HG02840 (cell line): ENCODE measurements around the gene C5orf58.

Experiments used
- ATAC-seq: cut with Tn5 transposase; IDR thresholded peaks from one replicate; pipeline ENCODE4 v1.9.1; 2021; ENCODE audit warnings: mild to moderate bottlenecking, moderate library complexity, moderate number of reproducible peaks; ENCODE audit not compliant: unreplicated experiment, low FRiP score

C5orf58 gene

DNA sequence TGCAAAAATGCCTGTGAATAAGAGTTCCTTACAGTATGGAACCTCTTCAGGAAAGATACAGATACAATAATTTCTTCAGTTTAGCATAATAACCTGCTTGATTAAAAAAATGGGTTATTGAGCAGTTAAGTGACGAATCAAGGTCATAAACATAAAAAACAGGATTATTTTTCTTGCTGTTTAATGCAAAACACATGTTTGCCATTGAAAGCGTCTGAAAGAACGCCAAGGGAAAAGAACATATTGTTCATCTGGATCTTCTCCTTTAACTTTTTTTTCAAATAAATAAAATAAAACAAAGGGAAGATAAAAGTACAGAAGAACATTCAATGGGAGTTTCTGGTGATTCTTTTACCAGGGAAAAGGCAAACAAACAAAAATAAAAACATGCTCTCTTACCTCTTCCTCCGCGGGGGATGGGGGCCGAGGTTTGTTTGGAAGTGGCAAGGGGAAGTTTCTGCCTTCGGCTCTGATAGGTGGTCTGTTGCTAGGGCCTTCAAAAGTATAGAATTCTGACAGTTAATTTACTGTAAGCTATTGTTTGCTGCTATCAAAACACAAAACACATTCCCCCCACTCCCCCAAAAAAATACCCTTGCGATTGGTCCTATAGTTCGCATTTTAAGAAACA lies 20.1 kb downstream of the C5orf58 start:
- ATAC-seq: no peak

DNA sequence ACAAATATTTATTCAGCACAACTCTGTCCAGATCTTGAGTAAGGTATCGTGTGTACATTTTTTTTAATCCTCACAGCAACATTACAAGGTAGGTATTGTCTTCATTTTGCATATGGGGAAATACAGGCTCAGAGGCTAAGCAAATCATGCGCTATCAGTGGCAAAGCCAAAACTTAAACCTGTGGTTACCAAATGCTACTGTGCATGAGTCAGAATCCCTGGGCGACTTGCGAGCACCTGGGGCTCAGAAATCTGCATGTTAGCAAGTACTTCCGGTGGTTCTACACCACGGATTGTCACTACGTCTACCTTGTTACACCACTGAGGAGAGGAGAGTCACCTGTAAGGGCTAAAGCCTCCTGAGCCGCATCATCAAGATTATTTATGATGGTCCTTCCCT lies 21.3 kb downstream of the C5orf58 start:
- peak; percentile 98 for ATAC-seq

DNA sequence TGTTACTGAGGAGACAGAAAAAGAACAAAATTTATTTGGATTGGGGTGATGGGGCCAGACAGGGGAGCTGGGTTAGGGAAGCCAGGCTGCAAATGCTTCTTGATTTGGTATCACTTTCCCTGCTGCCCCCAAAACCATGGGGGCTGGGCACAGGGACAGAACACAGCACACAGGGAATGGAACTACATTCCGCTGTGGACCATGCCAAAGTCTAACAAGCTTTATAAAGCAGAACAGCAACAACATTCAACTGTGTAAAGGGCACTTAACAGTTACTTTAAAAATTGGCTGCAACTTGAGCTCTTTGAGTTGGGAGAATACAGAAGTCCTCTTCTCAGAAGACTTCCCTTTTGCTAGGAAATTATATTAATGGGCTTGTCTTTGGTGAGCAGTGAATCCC lies 23.8 kb downstream of the C5orf58 start:
- ATAC-seq: no peak

GRCh38 chr5:170257370-170257769 lies 24.6 kb downstream of the C5orf58 start:
- no peak for ATAC-seq

DNA sequence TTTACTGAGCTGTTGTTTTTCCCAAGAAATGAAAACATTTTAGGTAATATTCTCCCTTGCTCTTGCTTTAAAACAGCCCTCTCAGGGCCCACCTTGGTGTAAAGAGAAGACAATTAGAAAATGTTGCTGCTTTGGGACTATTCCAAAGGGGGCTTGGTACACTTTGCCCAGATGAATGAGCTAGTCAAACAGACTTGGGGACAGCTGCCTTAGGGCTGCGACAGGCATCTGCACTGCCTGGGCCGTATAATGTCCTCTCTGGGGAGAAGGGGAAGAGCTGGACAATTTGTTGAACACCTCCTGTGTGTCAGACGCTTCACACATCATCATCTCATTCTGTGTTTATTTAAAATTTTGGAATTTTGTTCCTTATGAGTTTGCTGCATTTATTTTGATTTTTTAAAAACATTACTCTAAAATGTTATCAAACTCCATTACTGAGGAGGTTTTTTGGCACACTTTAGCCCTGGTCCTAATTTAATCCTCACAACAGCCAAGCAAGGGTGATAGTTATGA lies 28.8 kb downstream of the C5orf58 start:
- no peak for ATAC-seq

DNA sequence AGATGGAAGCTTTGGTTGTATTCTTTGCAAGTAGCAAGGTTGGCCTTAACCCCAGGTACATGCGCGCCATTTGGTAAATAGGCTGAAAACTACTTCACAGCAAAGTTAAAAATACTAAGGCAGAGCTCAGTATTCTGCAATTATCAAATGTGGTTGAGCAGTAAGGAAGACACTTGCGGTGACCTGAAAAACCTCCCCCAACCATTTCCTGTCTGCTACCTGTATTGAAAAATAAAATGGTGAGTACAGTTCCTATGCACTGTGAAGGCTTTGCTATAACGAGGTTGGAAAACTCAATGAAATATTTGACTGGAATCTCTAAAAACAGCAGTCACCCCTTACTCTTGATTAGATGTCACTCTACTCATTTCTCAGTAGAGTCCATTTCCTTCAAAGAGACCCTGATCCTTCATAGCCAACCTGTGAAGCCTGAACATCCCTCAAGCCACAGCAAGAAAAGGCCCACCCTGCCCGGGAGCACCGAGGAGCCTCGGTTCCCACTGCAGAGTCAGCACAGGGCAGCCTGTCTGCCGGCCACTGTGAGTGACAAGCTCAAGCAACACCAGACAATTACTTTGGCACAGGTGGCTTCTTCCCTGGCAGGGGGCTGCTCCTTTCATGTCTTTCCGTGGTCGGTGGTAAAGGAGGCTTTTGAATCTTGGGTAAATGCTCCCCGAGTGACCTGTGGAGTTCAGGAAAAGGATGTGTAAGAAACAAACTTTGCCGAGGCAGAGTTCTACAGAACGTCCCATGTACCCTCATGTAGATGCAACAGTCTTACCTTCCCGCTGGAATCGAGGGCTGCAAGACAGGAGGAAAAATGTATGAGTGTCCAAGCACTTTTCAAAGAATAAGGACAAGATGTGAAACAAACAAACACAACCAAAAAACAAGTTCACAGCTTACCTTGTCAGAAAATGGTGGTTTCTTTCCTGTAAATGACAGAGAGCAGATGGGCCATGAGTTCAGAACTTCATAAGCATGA lies 29.6 kb downstream of the C5orf58 start:
- ATAC-seq: no peak

DNA sequence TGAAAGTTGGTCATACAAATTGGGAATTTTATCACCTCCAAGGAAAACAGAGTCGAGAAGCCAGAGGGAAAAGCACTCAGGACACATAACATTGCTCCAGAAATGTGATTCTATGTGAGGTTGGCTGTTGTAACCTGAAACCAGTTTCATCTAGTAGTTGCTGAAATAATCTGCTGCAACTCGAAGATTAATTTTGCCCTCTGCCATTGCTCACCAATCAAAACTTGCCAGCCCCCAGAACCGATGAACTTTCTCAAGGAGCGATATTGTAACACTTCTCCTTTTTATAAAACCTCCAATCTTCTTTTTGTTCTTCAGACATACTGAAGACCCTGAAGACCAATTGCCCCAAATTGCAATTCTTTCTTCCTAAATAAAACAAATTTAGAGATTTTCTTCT lies 31.1 kb downstream of the C5orf58 start:
- ATAC-seq: no peak

DNA sequence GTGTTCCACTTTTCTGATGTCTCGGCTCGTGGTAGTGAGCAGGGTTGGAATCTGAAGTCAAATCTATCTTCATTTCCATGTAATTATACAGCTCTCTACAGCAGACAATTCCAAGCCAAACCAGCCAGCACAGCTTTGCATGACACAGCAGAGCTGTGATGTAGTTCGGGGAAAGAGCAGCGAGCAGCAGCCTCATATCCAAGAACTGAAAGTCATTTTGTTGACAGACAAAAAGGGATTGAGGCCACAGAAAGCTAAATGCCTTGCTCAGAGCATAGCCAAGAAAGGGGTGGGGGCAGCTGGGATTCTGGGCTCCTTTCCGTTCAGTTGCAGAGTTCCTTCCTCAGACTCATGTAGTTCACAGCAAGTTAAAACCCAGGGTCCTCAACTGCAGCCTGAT lies 32.7 kb downstream of the C5orf58 start:
- ATAC-seq: no peak

DNA sequence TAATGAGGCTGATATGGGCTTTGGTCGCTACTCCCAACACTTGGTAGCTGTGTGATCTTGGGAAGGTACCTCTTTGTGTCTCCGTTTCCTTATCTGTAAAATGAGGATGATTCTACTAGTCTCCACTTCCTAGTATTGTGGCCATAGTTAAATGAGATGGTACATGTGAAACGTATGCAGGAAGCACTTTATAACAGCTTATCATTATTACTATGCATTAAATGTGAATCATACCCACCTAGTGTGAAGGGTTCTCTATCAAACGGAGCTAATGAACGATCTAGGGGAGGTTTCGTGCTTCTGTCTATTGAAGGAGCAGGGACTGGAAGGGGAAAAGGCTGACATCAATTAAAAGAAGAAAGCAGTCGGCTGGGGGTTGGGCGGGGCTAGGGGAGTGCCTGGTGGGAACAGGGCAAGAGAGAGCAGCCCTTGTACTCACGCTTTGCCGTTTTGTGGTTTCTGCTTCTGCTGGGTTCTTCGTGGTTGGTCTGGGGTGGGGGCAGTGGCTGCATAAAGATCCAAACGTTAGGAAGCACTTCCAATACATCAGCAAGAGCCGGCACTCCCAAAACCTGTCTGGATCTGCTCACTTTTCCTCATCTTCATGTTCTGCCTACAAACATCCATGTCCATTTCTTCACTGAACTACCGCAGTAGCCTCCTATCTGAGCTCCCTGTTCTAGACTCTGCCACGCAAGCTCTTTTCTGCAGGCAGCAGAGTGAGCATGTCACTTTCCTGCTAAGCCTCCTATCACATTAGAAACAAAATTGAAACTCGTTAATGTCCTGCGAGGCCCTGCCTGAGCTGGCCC lies 34.0 kb downstream of the C5orf58 start:
- no peak for ATAC-seq

DNA sequence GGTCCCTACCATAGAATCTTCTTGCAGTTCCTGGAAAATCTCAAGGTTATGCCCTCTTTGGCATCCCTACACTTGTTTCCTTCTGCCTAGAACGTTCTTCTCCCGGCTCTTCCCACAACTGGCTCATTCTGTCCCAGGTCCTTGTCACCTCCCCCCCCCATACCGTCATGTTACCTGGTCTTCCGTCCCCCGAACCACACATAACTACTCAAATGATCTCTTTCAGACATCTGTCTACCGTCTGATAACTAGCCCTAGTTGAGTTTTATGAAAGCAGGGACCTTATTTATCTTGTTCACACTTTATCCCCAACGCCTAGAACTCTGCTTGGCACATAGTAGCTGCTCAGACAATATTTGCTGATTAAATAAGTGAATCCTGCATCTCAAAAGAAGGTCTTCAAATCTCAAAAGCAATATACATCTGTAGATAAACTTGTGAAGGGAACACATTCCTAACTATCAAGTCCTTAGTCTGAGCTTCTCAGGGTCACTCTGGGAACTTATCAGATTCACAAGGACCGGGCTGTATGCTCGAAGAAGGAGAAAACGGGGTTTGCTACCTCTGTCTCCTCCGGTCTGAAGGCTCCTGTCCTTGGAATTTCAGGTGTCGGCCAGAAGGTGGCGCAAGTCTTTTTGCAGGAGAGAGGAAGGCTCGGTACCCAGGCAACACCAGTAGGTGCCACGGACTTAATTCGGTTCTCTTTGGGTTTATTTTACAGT lies 34.8 kb downstream of the C5orf58 start:
- peak; percentile 74 for ATAC-seq

DNA sequence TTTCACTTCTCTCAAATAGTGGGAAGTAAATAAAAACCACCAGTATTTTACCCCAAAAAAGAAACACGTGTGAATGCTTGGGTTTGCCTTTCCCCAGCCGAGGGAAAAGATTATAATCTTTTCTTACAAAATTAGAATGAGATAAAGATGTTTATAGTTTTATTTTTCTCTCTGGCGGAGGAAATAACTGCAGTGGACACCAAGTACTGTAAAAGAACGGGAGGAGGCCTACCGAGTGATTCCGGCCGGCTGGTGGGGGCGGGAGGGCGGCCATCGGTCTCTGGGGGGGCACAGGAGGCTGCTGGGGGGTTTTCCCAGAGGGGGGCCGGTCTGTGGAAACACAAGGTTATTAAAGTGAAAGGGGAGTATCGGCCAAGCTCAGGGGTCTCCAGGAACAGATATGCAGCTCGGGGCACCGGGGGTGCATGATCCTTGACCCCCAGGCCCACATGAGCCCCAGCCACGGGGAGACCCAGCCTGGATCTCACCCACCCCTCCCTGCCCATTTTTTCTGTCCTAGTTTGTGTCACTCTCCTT lies 35.4 kb downstream of the C5orf58 start:
- ATAC-seq: no peak

- ATAC-seq: no peak
Observed at GRCh38 chr5:170268884-170269283, 36.1 kb downstream of the C5orf58 start.

GRCh38 chr5:170269579-170269978 lies 36.8 kb downstream of the C5orf58 start:
- no peak for ATAC-seq

- ATAC-seq: no peak
Observed at GRCh38 chr5:170270293-170271069, 37.7 kb downstream of the C5orf58 start.

DNA sequence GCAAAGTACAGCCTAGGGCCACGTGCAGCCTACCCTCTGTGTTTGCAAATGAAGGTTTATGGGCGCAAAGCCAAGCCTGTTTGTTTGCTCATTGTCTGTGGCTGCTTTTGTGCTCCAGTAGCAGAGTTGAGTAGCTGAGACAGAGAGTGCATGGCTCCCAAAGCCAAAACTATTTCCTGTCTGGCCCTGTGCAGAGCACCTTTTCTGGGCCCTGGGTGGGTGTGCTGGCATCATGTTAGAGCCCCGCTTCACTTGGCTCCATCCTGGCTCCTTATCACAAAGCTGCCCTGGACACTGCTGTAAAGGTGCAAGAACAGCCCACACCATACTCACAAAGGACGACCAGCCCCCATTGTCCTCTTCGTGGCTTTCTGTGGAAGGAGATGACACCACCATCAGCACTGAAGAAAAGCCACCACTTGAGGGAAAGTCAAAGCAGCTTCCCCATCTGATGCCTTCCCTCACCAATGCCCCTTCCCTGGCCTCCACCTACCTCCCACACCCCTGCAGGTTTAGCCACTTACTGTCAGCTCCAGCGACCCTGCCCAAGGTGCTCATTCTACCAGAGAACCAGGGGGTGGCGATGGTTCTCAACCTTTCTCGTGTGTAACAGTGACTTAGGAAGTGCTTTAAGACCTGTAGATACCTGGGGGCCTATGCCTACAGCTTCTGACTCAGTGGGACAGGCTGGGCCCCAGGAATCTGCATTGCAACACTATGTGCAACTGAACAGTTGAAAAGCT lies 41.4 kb downstream of the C5orf58 start:
- ATAC-seq: no peak

DNA sequence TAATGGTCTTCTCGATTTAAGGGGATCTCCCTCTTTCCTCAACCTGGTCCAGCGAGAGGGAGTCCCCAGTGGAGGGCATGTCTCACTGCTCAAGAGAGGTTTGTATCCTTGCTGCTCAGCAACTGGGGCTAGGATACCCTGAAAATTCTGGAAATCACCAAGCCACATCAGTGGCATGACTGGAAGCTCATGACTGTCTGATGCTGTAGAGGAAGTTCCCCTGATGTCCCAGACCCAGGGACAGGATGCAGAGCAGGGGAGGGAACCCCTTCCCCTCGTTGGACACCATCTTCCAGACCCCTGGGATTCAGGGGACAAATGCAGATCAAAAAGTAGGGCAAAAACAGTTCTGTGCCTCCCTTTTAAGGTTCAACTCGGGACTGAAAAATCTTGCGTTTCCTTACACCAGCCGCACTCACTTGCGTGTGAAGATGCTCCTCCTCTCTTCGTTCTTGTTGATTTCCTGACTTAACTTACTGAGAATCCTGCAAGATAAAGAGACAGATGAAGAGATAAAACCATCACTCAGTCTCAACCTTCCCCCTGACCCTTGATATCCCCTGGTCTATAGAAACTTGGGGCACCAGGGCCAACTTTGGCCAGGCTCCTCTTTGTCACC lies 42.7 kb downstream of the C5orf58 start:
- ATAC-seq: no peak

GRCh38 chr5:170276140-170276539 lies 43.4 kb downstream of the C5orf58 start:
- no peak for ATAC-seq

GRCh38 chr5:170277867-170278281 lies 45.1 kb downstream of the C5orf58 start:
- no peak for ATAC-seq
